ENCODE measurements around the gene RIN1. TPM values are rescaled to one million over a fixed set of nuclear protein-coding genes. Genes with fewer than 3 reads are reported as not detected.

The RIN1 gene
- total and polyA plus RNA-seq, 2 donors (not counting 3 experiments of a cell fraction or from before 2014, with no cell fraction given): 4.4 to 10.2 TPM

GRCh38 chr11:66315921-66316811, 20.1 kb downstream of the RIN1 start:
- H2AFZ ChIP-seq (ENCODE audit: low read depth, low read length): no peak overlapping the region
- peaks cover 5 to 7% of the 10 kb centered on the region in 2 experiments for H3K27me3 ChIP-seq (ENCODE audit: control insufficient read depth in 2 of 2, insufficient read depth in 2 of 2, low read length in 2 of 2)
- dilution Hi-C loops (cut with MboI; ENCODE audit: extremely low pct_ligation_motif_present, low sequenced_read_pairs) (no loop called here), intact Hi-C loops (cut with micrococcal nuclease) (no loop called here)
- no peaks in the 10 kb centered on the region for H4K20me1 ChIP-seq (replicated peaks; ENCODE audit: control insufficient read depth, extremely low read depth, insufficient read depth, low read length)
- no peak for TF ChIP-seq EZH2 (IDR thresholded peaks at IDR 0.05; ENCODE audit: borderline replicate concordance, low read depth, low read length, severe bottlenecking)
- no peak for TF ChIP-seq GATA2 (IDR thresholded peaks at IDR 0.05; ENCODE audit: insufficient read depth, insufficient read length, low read depth, low read length)
- TF ChIP-seq POLR2AphosphoS5 (IDR thresholded peaks at IDR 0.05; ENCODE audit: insufficient read depth, low read depth, low read length): no peak
- no peak for TF ChIP-seq JUN (IDR thresholded peaks at IDR 0.05; ENCODE audit: borderline replicate concordance, insufficient read depth, insufficient read length, low read depth)
- no peak for TF ChIP-seq CTCF (IDR thresholded peaks at IDR 0.05; ENCODE audit: extremely low read depth in 1 of 2, insufficient read depth in 1 of 2, low read depth in 1 of 2, low read length in 2 of 2)
- no peak for TF ChIP-seq FOS (IDR thresholded peaks at IDR 0.05; ENCODE audit: borderline replicate concordance, insufficient read depth, low read length)
- TF ChIP-seq MYC (IDR thresholded peaks at IDR 0.05; ENCODE audit: low read depth, low read length): no peak
- no peak for TF ChIP-seq POLR2A (IDR thresholded peaks at IDR 0.05; ENCODE audit: low read depth, low read length)
- TF ChIP-seq MAX (IDR thresholded peaks at IDR 0.05; ENCODE audit: insufficient read depth, insufficient read length): no peak
- no peaks in the 10 kb centered on the region for H3K79me2 ChIP-seq (ENCODE audit: control insufficient read depth, insufficient read depth, low read length)
- BruUV-seq (replicated peaks): no TSS peak
- H3K27ac ChIP-seq (ENCODE audit: insufficient read depth, low read depth, low read length): no peak overlapping the region
- H3K36me3 ChIP-seq (ENCODE audit: control insufficient read depth in 2 of 2, extremely low read depth in 1 of 2, insufficient read depth in 2 of 2, low read length in 2 of 2): no peaks in the 10 kb centered on the region
- no peaks in the 10 kb centered on the region for H3K9me1 ChIP-seq (replicated peaks; ENCODE audit: control insufficient read depth, extremely low read depth, insufficient read depth, low read length)
- no peak overlapping the region for H3K4me2 ChIP-seq (ENCODE audit: insufficient read depth, low read length)
- H3K4me3 ChIP-seq (replicated peaks in 1 of 3; ENCODE audit: insufficient read depth in 1 of 3, low read depth in 1 of 3, low read length in 3 of 3): no peak overlapping the region
- no peak overlapping the region for H3K9ac ChIP-seq (replicated peaks; ENCODE audit: extremely low read depth, insufficient read depth, low read length)
- peaks cover 4% of the 10 kb centered on the region for H3K4me1 ChIP-seq (ENCODE audit: control insufficient read depth, extremely low read depth, insufficient read depth, low read length)
- no peaks in the 10 kb centered on the region for H3K9me3 ChIP-seq (replicated peaks; ENCODE audit: control insufficient read depth, insufficient read depth, low read length)
- ChIA-PET POLR2A (no interaction called here), CTCF (interaction anchor here (0.8 to 9.5 kb wide), 4 partner anchors 11 to 73 kb away, joined by 3 to 225 read pairs (median 4); partner anchors contain the start of gene RIN1)
- no peak for FAIRE-seq
- no peak for DNase-seq (ENCODE audit: low read depth, low spot score)

Measured in endothelial cell of umbilical vein (primary cell).